ENCODE measurements around the gene MT1F.
A peak's percentile ranks its signal among the peaks of the same experiment; 100 is the strongest.

MT1F gene

DNA sequence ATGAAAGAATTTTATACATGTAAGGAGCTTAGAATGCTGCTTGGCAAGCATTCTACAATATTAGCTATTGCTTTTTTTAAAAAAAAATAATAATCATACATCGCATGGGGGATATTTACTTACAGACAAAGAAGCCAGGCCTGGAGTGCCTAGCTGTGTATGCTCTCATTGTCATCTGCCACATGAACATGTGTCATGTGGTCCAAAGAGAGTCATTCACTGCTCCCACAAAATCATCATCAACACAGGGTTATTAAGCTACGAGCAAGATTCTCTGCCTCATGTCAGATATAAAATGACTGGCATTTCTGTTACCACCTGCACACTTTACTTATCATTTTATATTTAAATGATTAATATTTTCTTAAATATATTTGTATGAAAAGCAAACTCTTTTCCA is 34.1 kb upstream of the MT1F start:
- peaks cover 13% of the 10 kb centered on the region for H3K27me3 ChIP-seq (ENCODE audit: insufficient read depth, poor library complexity, severe bottlenecking)

DNA sequence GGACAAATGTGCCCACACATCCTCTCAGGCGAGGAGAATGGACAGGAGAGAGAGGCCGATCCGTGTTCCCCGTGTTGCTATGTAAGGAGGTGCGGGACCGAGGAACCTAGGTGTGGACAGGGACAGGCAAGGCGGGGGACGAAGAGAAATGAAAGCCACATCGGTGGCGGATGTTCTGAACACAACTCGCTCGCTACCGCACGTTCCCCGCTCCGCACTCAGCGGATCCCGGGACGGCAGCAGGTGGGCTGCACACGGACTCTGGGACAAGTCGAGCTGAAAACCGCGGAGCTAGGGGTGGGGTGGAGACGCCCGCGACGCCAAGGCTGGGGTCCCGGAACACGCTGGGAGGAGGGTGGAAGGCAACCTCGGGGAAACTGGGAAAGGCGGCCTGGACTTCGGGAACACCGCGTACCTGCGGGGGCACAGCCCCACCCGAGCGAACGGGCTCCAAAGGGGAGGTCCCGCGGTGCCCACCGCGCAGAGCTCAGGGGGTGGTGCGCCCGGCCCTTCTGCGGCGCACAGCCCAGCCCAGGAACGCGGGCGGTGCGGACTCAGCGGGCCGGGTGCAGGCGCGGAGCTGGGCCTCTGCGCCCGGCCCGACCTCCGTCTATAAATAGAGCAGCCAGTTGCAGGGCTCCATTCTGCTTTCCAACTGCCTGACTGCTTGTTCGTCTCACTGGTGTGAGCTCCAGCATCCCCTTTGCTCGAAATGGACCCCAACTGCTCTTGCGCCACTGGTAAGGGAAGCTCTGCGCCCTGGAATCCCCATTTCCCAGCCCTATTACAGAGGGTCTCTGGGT is 32.4 kb upstream of the MT1F start, which contains the start of gene MT1E:
TSS of gene MT1E (plus strand) at position 642 of the 803 bp plus-strand sequence. CDS start at position 713, 71 bp downstream.
- peaks cover 21% of the 10 kb centered on the region for H3K27me3 ChIP-seq (ENCODE audit: insufficient read depth, poor library complexity, severe bottlenecking)
- DNase-seq (ENCODE audit: low read depth in 1 of 2, low spot score in 1 of 2), result peak; percentile 42 to 60
- peak within 1 kb of the TSS; percentile 46 for H3K4me3 ChIP-seq (replicated peaks; ENCODE audit: insufficient read depth, low read length)
- TF ChIP-seq POLR2AphosphoS5 (IDR thresholded peaks at IDR 0.05; ENCODE audit: low read depth), result no peak
- TF ChIP-seq SPI1 (IDR thresholded peaks at IDR 0.05; ENCODE audit: borderline replicate concordance, low read depth), result no peak
- TF ChIP-seq GABPA (IDR thresholded peaks at IDR 0.05; ENCODE audit: low read depth), result no peak
- TF ChIP-seq, protein P1, sequence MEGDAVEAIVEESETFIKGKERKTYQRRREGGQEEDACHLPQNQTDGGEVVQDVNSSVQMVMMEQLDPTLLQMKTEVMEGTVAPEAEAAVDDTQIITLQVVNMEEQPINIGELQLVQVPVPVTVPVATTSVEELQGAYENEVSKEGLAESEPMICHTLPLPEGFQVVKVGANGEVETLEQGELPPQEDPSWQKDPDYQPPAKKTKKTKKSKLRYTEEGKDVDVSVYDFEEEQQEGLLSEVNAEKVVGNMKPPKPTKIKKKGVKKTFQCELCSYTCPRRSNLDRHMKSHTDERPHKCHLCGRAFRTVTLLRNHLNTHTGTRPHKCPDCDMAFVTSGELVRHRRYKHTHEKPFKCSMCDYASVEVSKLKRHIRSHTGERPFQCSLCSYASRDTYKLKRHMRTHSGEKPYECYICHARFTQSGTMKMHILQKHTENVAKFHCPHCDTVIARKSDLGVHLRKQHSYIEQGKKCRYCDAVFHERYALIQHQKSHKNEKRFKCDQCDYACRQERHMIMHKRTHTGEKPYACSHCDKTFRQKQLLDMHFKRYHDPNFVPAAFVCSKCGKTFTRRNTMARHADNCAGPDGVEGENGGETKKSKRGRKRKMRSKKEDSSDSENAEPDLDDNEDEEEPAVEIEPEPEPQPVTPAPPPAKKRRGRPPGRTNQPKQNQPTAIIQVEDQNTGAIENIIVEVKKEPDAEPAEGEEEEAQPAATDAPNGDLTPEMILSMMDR (IDR thresholded peaks at IDR 0.05; ENCODE audit: insufficient read depth, low read length), result no peak
- TF ChIP-seq, protein P2, sequence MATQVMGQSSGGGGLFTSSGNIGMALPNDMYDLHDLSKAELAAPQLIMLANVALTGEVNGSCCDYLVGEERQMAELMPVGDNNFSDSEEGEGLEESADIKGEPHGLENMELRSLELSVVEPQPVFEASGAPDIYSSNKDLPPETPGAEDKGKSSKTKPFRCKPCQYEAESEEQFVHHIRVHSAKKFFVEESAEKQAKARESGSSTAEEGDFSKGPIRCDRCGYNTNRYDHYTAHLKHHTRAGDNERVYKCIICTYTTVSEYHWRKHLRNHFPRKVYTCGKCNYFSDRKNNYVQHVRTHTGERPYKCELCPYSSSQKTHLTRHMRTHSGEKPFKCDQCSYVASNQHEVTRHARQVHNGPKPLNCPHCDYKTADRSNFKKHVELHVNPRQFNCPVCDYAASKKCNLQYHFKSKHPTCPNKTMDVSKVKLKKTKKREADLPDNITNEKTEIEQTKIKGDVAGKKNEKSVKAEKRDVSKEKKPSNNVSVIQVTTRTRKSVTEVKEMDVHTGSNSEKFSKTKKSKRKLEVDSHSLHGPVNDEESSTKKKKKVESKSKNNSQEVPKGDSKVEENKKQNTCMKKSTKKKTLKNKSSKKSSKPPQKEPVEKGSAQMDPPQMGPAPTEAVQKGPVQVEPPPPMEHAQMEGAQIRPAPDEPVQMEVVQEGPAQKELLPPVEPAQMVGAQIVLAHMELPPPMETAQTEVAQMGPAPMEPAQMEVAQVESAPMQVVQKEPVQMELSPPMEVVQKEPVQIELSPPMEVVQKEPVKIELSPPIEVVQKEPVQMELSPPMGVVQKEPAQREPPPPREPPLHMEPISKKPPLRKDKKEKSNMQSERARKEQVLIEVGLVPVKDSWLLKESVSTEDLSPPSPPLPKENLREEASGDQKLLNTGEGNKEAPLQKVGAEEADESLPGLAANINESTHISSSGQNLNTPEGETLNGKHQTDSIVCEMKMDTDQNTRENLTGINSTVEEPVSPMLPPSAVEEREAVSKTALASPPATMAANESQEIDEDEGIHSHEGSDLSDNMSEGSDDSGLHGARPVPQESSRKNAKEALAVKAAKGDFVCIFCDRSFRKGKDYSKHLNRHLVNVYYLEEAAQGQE (IDR thresholded peaks at IDR 0.05; ENCODE audit: insufficient replicate concordance, low read depth), result no peak
- H3K27ac ChIP-seq (replicated peaks), result no peak within 1 kb of the TSS; the same call in 1 of the 2 replicates

More for the DNA sequence above, 34.1 kb upstream of the MT1F start:
- no peak for DNase-seq (ENCODE audit: low read depth in 1 of 2, low spot score in 1 of 2)
- Histone ChIP-seq H3K27ac (replicated peaks) (no peak overlapping the region), H3K4me3 (replicated peaks; ENCODE audit: insufficient read depth, low read length) (no peak overlapping the region)
- TF ChIP-seq, protein P1 (IDR thresholded peaks at IDR 0.05; ENCODE audit: insufficient read depth, low read length), result no peak
- no peak for TF ChIP-seq SPI1 (IDR thresholded peaks at IDR 0.05; ENCODE audit: borderline replicate concordance, low read depth)
- TF ChIP-seq, protein P2 (IDR thresholded peaks at IDR 0.05; ENCODE audit: insufficient replicate concordance, low read depth), result no peak
- TF ChIP-seq GABPA (IDR thresholded peaks at IDR 0.05; ENCODE audit: low read depth), result no peak
- no peak for TF ChIP-seq POLR2AphosphoS5 (IDR thresholded peaks at IDR 0.05; ENCODE audit: low read depth)

DNA sequence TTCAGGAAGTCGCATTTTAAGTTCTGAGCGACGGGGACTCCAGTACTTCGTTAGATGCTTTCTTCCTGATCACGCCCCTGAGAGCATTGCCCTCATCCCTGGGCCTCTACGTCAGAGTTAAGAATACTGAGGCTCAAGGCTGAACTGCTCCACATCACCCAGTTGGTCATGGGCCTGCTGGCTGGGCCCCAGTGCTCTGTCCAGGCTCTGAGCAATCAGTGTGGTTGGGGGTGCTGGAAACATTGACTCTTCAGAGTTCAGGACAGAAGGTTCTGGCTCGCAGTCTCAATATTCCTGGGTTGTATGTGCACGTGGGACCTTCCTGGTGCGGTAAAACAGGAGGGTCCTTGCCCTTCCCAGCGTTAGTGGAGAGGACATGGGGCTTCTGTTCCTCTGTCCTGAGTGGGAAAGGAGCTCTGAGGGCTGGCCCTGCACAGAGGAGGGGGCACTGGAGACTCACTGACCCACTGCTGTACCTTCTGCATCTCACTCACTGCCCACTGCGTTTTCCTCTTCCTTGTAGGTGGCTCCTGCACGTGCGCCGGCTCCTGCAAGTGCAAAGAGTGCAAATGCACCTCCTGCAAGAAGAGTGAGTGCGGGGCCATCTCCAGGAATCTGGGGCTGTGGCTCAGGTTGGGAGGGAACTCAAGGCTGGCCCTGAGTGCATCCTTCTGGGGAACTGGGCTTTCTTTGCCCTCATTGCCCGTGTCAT is 31.7 kb upstream of the MT1F start:
- H3K4me3 ChIP-seq (replicated peaks; ENCODE audit: insufficient read depth, low read length), result peak overlapping the region; percentile 46
- TF ChIP-seq POLR2AphosphoS5 (IDR thresholded peaks at IDR 0.05; ENCODE audit: low read depth) (no peak), SPI1 (IDR thresholded peaks at IDR 0.05; ENCODE audit: borderline replicate concordance, low read depth) (no peak), GABPA (IDR thresholded peaks at IDR 0.05; ENCODE audit: low read depth) (no peak)
- TF ChIP-seq, protein P2 (IDR thresholded peaks at IDR 0.05; ENCODE audit: insufficient replicate concordance, low read depth), result no peak
- TF ChIP-seq, protein P1 (IDR thresholded peaks at IDR 0.05; ENCODE audit: insufficient read depth, low read length), result no peak
- no peak overlapping the region for H3K27ac ChIP-seq (replicated peaks)
- DNase-seq (ENCODE audit: low read depth in 1 of 2, low spot score in 1 of 2), result no peak
- H3K27me3 ChIP-seq (ENCODE audit: insufficient read depth, poor library complexity, severe bottlenecking), result peaks cover 29% of the 10 kb centered on the region

Measured in HL-60 (cell line).